Panc1 (cell line): ENCODE measurements around the gene CLCN1. TPM values are rescaled to one million over a fixed set of nuclear protein-coding genes. Genes with fewer than 3 reads are reported as not detected.

Experiments
- ATAC-seq: fragments of 200-7000 bp; cut with Tn5 transposase; 2 replicates; pipeline ENCODE4 v1.9.1; 2020; ENCODE audit warnings: mild to moderate bottlenecking, moderate library complexity
- BruUV-seq: library from RNA; stranded (reverse); fragments of 400-500 nt; replicated peaks from 2 replicates; lab custom pipeline; 2021; lab: Mats Ljungman, UMichigan
- CTCF ChIA-PET: fragments of 300-600 bp; sonication (Branson Sonifier 250); formaldehyde crosslinking; loops from one replicate; lab custom pipeline; 2022; ENCODE audit warnings: antibody characterized with exemption; lab: Charles Lee
- POLR2A ChIA-PET: fragments of 300-600 bp; sonication (Branson Sonifier 250); formaldehyde crosslinking; loops from one replicate; lab custom pipeline; 2022; ENCODE audit warnings: antibody characterized with exemption; lab: Charles Lee
- DNase-seq: peaks from one replicate; pipeline ENCODE4 v3.0.0-alpha.2; 2010; ENCODE audit warnings: low read depth, low spot score
- H3K27ac ChIP-seq: 2 replicates; pipeline ENCODE4 v1.5.1; 2011; ENCODE audit warnings: mild to moderate bottlenecking, low read length, inconsistent platforms
- H3K27me3 ChIP-seq: fragments of 200-500 bp; sonication (Bioruptor generic); 2 replicates; pipeline ENCODE4 v1.6.0; 2014; ENCODE audit warnings: low read length, inconsistent platforms; ENCODE audit not compliant: control insufficient read depth, insufficient read depth
- H3K36me3 ChIP-seq: fragments of 200-500 bp; sonication (Bioruptor generic); 2 replicates; pipeline ENCODE4 v1.5.1; 2014; ENCODE audit warnings: inconsistent platforms, mild to moderate bottlenecking, low read length, moderate library complexity; ENCODE audit not compliant: control insufficient read depth, insufficient read depth
- H3K4me1 ChIP-seq: 2 replicates; pipeline ENCODE4 v1.5.1; 2011; ENCODE audit warnings: inconsistent platforms, mild to moderate bottlenecking, low read length, moderate library complexity; ENCODE audit not compliant: control insufficient read depth, insufficient read depth
- H3K4me3 ChIP-seq, 2 experiments: 2 replicates each; pipeline ENCODE4 v1.5.1; 2011 to 2012; ENCODE audit warnings: low read depth in 2 of 2, low read length in 2 of 2, mild to moderate bottlenecking in 2 of 2, inconsistent platforms in 1 of 2, moderate library complexity in 1 of 2
- H3K9me3 ChIP-seq: fragments of 200-500 bp; sonication (Bioruptor generic); 2 replicates; pipeline ENCODE4 v1.5.1; 2014; ENCODE audit warnings: low read depth, mild to moderate bottlenecking, inconsistent platforms, low read length, moderate library complexity; ENCODE audit not compliant: control insufficient read depth, insufficient read depth
- POLR2AphosphoS5 ChIP-seq: IDR thresholded peaks from 2 replicates; pipeline ENCODE4 v1.6.1; 2012; ENCODE audit warnings: mild to moderate bottlenecking, low read depth, low read length, moderate library complexity
- SIN3A ChIP-seq: IDR thresholded peaks from 2 replicates; pipeline ENCODE4 v1.6.1; 2012; ENCODE audit warnings: low read depth, mild to moderate bottlenecking, low read length, moderate library complexity, borderline replicate concordance; ENCODE audit not compliant: insufficient read depth
- TCF7L2 ChIP-seq: IDR thresholded peaks from 2 replicates; pipeline ENCODE4 v1.6.1; 2011; ENCODE audit warnings: mild to moderate bottlenecking, low read depth, low read length, inconsistent platforms
- in situ Hi-C: cut with HindIII; loops from 2 replicates; pipeline ENCODE4 v1.10.0; 2016; ENCODE audit warnings: low sequenced_read_pairs, low pct_unique_long_range_greater_than_20kb
- intact Hi-C: fragments of 100-400 bp; cut with micrococcal nuclease; formaldehyde crosslinking; loops from one replicate; pipeline ENCODE4 v1.10.0; 2022; ENCODE audit not compliant: unreplicated experiment
- total RNA-seq: library from RNA; stranded (reverse); gene quantifications from one replicate; pipeline ENCODE4 v1.2.1, GENCODE V29; 2021; ENCODE audit not compliant: unreplicated experiment
- TF ChIP-seq, protein P1 (sequence below), 2 experiments: IDR thresholded peaks; 2 replicates each; pipeline ENCODE4 v1.6.1; 2011 to 2012; ENCODE audit warnings: low read depth in 2 of 2, control low read depth in 1 of 2, low read length in 1 of 2, mild to moderate bottlenecking in 1 of 2, moderate library complexity in 1 of 2; ENCODE audit not compliant: insufficient read depth in 1 of 2
- TF ChIP-seq, protein P2 (sequence below): fragments of 450-650 bp; IDR thresholded peaks from 2 replicates; pipeline ENCODE4 v1.5.1; 2017; ENCODE audit warnings: mild to moderate bottlenecking

CLCN1 gene
- total RNA-seq, 1 experiment from 2014 or later = 0.15 TPM

DNA sequence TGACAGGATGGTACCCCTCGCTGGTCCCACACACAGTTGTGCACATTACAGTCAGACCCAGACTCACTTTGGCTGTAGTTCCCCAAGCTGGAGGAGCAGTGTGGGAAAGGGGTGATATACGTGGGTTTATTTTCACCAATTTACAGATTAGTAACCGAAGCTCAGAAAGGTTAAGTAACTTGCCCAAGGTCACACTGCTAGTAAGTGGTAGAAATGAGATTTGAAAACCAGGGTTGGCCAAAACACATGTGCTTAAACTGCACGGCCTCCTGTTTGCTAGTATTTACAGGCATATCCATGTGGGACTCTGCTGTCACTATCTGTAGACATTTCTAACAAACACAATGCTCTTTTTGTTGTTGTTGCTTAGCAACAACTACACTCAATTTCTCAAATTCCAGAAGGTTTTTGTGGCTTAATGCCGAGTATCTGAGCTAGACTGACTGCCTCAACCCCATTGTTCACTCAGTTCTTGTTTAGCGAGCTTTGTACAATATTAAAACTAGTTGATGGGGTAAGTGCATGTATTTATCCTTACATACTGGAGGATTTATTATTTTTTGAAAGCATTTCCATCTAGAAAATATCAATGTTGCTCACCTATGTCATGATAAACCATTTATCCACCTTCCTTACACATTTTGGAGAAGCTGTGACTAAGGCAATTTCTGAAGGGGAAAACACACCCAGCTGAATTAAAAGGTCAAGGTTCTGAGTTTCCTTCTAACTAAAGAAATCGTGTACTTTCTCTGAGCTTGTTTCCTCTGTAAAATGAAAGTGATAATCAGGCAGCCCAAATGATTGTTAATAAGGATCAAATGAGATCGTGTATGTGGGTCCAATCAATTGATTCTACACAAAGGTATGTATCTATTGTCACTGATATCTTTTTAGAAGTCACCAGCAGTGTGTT, 36.5 kb upstream of the CLCN1 start:
- Histone ChIP-seq H3K36me3 (no peaks in the 10 kb centered on the region), H3K4me1 (peaks cover 7% of the 10 kb centered on the region; the same call in 1 of the 2 replicates), H3K27ac (no peak overlapping the region), H3K9me3 (no peaks in the 10 kb centered on the region), H3K27me3 (no peaks in the 10 kb centered on the region), H3K4me3 (no peak overlapping the region)
- in situ Hi-C loops = no loop called here
- ChIA-PET POLR2A (no interaction called here), CTCF (no interaction called here)
- TF ChIP-seq, protein P1, sequence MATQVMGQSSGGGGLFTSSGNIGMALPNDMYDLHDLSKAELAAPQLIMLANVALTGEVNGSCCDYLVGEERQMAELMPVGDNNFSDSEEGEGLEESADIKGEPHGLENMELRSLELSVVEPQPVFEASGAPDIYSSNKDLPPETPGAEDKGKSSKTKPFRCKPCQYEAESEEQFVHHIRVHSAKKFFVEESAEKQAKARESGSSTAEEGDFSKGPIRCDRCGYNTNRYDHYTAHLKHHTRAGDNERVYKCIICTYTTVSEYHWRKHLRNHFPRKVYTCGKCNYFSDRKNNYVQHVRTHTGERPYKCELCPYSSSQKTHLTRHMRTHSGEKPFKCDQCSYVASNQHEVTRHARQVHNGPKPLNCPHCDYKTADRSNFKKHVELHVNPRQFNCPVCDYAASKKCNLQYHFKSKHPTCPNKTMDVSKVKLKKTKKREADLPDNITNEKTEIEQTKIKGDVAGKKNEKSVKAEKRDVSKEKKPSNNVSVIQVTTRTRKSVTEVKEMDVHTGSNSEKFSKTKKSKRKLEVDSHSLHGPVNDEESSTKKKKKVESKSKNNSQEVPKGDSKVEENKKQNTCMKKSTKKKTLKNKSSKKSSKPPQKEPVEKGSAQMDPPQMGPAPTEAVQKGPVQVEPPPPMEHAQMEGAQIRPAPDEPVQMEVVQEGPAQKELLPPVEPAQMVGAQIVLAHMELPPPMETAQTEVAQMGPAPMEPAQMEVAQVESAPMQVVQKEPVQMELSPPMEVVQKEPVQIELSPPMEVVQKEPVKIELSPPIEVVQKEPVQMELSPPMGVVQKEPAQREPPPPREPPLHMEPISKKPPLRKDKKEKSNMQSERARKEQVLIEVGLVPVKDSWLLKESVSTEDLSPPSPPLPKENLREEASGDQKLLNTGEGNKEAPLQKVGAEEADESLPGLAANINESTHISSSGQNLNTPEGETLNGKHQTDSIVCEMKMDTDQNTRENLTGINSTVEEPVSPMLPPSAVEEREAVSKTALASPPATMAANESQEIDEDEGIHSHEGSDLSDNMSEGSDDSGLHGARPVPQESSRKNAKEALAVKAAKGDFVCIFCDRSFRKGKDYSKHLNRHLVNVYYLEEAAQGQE (IDR thresholded peaks at IDR 0.05; ENCODE audit: insufficient read depth in 1 of 2, low read depth in 2 of 2, low read length in 1 of 2) = no peak
- TF ChIP-seq SIN3A = no peak
- TF ChIP-seq, protein P2, sequence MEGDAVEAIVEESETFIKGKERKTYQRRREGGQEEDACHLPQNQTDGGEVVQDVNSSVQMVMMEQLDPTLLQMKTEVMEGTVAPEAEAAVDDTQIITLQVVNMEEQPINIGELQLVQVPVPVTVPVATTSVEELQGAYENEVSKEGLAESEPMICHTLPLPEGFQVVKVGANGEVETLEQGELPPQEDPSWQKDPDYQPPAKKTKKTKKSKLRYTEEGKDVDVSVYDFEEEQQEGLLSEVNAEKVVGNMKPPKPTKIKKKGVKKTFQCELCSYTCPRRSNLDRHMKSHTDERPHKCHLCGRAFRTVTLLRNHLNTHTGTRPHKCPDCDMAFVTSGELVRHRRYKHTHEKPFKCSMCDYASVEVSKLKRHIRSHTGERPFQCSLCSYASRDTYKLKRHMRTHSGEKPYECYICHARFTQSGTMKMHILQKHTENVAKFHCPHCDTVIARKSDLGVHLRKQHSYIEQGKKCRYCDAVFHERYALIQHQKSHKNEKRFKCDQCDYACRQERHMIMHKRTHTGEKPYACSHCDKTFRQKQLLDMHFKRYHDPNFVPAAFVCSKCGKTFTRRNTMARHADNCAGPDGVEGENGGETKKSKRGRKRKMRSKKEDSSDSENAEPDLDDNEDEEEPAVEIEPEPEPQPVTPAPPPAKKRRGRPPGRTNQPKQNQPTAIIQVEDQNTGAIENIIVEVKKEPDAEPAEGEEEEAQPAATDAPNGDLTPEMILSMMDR = no peak
- TF ChIP-seq TCF7L2 = no peak
- TF ChIP-seq POLR2AphosphoS5 = no peak
- intact Hi-C loops = no loop called here
- ATAC-seq = peak; percentile 59; the same call in 1 of the 2 replicates
- BruUV-seq = no TSS peak
- no peak for DNase-seq

DNA sequence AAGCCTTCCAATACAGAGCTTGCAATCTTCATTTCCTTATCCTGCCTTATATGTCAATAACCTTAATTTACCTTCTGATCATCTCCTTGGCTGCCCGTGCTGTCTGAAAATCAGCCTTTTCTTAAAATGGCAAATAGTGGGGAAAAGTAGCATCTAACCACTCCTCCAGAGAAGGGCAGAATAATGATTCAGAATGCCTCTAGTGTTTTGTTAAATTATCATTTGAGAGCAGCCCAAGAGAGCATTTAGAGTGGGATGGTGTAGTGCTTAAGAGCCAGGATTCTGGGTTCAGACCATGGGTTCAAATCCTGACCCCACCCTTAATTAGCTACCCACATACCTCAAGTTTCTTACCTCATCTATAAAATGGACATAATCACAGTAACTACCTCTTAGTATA, 35.8 kb upstream of the CLCN1 start:
- H3K4me3 ChIP-seq = no peak overlapping the region
- TF ChIP-seq TCF7L2 (no peak), SIN3A (no peak), POLR2AphosphoS5 (no peak)
- TF ChIP-seq, protein P2 = no peak
- TF ChIP-seq, protein P1 (IDR thresholded peaks at IDR 0.05; ENCODE audit: insufficient read depth in 1 of 2, low read depth in 2 of 2, low read length in 1 of 2) = no peak
- in situ Hi-C loops (no loop called here), intact Hi-C loops (no loop called here)
- no peaks in the 10 kb centered on the region for H3K27me3 ChIP-seq
- ChIA-PET CTCF (no interaction called here), POLR2A (no interaction called here)
- H3K36me3 ChIP-seq = no peaks in the 10 kb centered on the region
- no peaks in the 10 kb centered on the region for H3K9me3 ChIP-seq
- DNase-seq (no peak), ATAC-seq (no peak)
- peaks cover 14% of the 10 kb centered on the region for H3K4me1 ChIP-seq
- no peak overlapping the region for H3K27ac ChIP-seq
- BruUV-seq = no TSS peak
